ENCODE data around the gene PTPN13.

DNA sequence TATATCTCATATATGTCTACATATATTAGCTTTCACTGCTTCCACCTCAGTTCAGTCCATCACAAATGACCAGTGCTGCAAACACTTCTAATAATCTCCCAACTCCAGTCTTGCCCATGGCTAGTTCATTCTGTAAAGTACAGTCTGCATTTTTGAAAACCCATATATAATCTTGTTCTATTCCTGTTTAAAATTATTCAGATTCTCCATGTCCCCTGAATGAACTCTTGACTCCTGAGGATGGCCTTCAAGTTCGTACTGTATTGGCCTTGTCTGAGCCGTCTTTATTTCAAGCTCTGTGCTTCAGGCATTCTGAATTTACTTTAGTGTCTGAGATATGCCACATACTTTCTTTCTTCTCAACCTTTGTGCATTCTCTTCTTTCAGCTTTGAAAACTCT is 84.7 kb downstream of the PTPN13 start:
- TF ChIP-seq EP300 (IDR thresholded peaks at IDR 0.05): no peak
- TF ChIP-seq, protein P1, sequence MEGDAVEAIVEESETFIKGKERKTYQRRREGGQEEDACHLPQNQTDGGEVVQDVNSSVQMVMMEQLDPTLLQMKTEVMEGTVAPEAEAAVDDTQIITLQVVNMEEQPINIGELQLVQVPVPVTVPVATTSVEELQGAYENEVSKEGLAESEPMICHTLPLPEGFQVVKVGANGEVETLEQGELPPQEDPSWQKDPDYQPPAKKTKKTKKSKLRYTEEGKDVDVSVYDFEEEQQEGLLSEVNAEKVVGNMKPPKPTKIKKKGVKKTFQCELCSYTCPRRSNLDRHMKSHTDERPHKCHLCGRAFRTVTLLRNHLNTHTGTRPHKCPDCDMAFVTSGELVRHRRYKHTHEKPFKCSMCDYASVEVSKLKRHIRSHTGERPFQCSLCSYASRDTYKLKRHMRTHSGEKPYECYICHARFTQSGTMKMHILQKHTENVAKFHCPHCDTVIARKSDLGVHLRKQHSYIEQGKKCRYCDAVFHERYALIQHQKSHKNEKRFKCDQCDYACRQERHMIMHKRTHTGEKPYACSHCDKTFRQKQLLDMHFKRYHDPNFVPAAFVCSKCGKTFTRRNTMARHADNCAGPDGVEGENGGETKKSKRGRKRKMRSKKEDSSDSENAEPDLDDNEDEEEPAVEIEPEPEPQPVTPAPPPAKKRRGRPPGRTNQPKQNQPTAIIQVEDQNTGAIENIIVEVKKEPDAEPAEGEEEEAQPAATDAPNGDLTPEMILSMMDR (IDR thresholded peaks at IDR 0.05): no peak
- TF ChIP-seq POLR2A (IDR thresholded peaks at IDR 0.05): no peak
